HG03442 (cell line): Measurements from ENCODE around the gene ACTL6B.

Source experiments
- ATAC-seq: cut with Tn5 transposase; IDR thresholded peaks from one replicate; pipeline ENCODE4 v1.9.1; 2021; ENCODE audit warnings: mild to moderate bottlenecking, moderate library complexity; ENCODE audit not compliant: unreplicated experiment

Gene ACTL6B

DNA sequence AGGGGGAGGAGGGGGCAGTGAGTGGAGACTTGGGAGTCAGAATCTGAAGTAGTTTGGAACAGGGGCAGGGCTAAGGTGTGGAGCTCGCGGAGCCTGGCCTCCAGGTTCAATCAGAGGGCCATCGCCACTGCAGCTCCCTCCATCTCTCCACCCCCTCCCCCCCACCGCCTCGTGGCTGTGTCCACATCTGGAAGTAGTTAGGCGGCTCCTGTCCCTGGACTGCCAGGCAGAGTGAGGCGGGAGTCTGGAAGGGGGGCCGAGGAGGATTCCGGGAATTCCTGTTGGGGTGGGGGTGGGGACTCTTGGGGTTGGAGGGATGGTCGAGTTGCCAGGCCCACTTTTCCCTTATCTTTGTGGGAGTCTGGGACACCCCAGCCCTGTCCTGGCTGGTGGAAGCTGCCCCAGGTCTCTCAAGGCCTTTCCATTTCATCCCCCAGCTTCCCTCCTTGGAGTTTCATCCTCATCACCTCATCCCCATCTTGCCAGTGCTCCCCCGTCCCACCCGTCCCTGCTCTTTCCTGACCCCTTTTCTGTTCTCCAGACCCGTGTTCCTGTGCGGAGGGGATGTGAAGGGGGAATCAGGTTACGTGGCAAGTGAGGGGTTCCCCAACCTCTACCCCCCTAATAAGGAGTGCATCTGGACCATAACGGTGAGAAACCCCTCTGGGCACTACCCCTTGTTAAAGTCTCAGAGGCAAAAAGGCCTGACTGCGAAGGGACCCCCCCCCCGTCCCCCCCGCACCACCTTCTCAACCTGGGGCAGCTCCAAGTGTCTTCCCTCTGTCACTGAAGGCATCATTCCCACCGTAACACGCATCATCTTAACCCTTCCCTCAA lies 53.1 kb downstream of the ACTL6B start:
- ATAC-seq = no peak

DNA sequence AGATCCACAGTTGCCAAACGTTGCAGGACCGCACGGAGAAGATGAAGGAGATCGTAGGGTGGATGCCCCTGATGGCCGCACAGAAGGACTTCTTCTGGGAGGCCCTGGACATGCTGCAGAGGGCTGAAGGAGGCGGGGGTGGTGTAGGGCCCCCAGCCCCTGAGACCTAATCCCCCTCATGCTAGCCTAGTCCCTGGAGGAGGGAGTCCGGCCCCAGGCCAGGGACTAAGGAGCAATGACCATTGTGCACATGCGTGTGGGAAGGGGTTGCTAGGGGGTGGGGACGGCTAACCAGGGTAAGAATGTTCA lies 55.6 kb downstream of the ACTL6B start:
- ATAC-seq = no peak

DNA sequence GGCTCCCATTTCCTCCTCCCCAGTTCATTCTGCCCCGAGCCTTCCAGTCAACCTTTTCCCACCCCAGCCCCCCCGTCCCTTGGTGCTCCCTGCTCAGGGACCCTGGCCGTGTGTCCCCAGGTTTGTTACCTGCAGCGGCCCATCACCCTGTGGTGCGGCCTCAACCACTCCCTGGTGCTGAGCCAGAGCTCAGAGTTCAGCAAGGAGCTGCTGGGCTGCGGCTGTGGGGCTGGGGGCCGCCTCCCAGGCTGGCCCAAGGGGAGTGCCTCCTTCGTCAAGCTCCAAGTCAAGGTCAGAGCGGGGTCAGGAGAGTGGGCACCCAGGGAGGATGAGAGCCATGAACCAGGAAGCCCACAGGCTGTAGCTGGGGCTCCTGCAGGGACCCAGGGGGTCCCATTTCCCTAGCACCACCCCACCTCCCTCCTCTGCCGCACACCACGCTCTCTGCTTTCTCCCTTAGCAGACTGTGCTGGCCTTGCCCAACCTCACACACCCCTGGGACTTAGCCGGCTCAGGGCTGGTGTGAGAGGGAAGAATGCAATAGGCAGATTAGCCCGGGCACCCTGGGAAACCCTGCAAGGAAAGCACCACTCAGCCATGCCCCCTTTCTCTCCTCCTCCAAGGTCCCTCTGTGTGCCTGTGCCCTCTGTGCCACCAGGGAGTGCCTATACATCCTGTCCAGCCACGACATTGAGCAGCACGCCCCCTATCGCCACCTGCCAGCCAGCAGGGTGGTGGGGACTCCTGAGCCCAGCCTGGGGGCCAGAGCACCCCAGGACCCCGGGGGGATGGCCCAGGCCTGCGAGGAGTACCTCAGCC lies 56.1 kb downstream of the ACTL6B start:
- no peak for ATAC-seq

DNA sequence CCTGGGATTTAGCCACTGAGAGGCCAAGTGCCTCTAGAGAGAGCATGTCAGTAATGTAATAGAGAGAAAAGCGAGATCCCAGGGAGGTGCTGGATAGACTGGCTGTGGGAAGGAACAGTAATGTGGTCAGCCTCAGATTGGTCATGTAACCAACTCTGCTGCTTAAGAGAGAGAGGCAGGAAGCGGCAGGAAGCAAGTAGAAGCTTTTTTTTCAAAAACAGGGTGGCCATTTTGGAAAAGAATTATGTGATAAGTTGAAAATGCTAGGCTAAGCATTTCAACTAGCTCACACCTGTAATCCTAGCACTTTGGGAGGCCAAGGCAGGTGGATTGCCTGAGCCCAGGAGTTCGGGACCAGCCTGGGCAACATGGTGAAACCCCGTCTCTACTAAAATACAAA lies 57.8 kb downstream of the ACTL6B start:
- ATAC-seq = no peak

DNA sequence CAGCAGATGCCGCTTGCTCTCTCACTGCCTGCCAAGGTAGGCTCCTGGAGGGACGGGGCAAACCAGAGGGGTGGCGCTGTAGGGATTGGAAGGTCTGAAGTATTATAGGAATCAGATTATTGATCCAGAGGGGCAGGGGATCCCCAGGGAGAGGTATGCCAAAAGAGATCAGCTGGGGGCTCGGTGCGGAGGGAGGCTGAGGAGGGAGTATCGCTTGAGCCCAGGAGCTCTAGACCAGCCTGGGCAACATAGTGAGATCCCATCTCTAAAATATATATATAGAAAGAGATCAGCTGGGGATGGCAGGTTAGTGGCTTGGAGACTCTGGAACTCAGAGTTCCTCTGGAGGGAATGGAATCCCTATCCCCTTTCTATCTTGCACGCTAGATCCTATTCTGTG lies 61.1 kb downstream of the ACTL6B start:
- no peak for ATAC-seq
